K562 (cell line): Measurements from ENCODE around the gene LRRC74B. TPM values are rescaled to one million over a fixed set of nuclear protein-coding genes. Genes with fewer than 3 reads are reported as not detected.

Experiments
- ARNT ChIP-seq, 2 experiments: fragments of 450-650 bp; IDR thresholded peaks; 2 replicates each; pipeline ENCODE4 v1.6.1; 2016; ENCODE audit warnings: mild to moderate bottlenecking in 1 of 2
- CC2D1A ChIP-seq: fragments of 450-650 bp; IDR thresholded peaks from 2 replicates; pipeline ENCODE4 v1.6.1; 2017; ENCODE audit warnings: mild to moderate bottlenecking
- CHD2 ChIP-seq: IDR thresholded peaks from 2 replicates; pipeline ENCODE4 v1.6.1; 2011; ENCODE audit warnings: low read depth, low read length
- ELF4 ChIP-seq: fragments of 450-650 bp; formaldehyde crosslinking; IDR thresholded peaks from 2 replicates; pipeline ENCODE4 v1.4.0; 2022; ENCODE audit warnings: missing genetic modification characterization
- ERF ChIP-seq: fragments of 450-650 bp; formaldehyde crosslinking; IDR thresholded peaks from 2 replicates; pipeline ENCODE4 v1.4.0; 2020; ENCODE audit warnings: mild to moderate bottlenecking, mixed read lengths
- FOXO4 ChIP-seq: fragments of 450-650 bp; formaldehyde crosslinking; IDR thresholded peaks from 2 replicates; pipeline ENCODE4 v1.4.0; 2020; ENCODE audit warnings: mild to moderate bottlenecking, moderate library complexity
- GTF2F1 ChIP-seq: IDR thresholded peaks from 2 replicates; pipeline ENCODE4 v1.6.1; 2011; ENCODE audit warnings: low read depth, low read length, improper control_type of control experiment
- POLR2AphosphoS2 ChIP-seq: IDR thresholded peaks from 2 replicates; pipeline ENCODE4 v1.6.1; 2012; ENCODE audit warnings: low read length, improper control_type of control experiment
- THRAP3 ChIP-seq: fragments of 450-650 bp; IDR thresholded peaks from 2 replicates; pipeline ENCODE4 v1.6.1; 2016; ENCODE audit warnings: mild to moderate bottlenecking, inconsistent platforms, borderline replicate concordance
- THRB ChIP-seq: fragments of 450-650 bp; formaldehyde crosslinking; conservative IDR thresholded peaks from 2 replicates; pipeline ENCODE4 v1.4.0; 2022; ENCODE audit warnings: mild to moderate bottlenecking, missing genetic modification characterization
- ZMIZ1 ChIP-seq, 2 experiments: fragments of 150-350 bp in 1 of 2; IDR thresholded peaks; 2 replicates each; pipeline ENCODE4 v1.6.1; 2012 to 2016; ENCODE audit warnings: low read depth in 2 of 2, low read length in 2 of 2, mild to moderate bottlenecking in 1 of 2, moderate library complexity in 1 of 2
- ZNF785 ChIP-seq: fragments of 250-450 bp; sonication (Bioruptor Pico); IDR thresholded peaks from 2 replicates; pipeline ENCODE4 v1.4.0; 2020; ENCODE audit warnings: mild to moderate bottlenecking
- polyA plus RNA-seq, 8 experiments: library from polyadenylated mRNA; depleted of rRNA in 4 of 8; stranded (reverse) in 5 of 8; unstranded in 3 of 8; fragments of >200 nt; fragmentation: Nextera tagmentation in 2 of 8; fragmentation: Illumina TruSeq in 1 of 8; extraction: Ambion mirVana in 2 of 8; extraction: Trizol in 1 of 8; gene quantifications; 2 replicates each; pipeline versions ENCODE4 v1.2.1 to v1.2.3, GENCODE V29; 2011 to 2014; ENCODE audit warnings: inconsistent platforms in 1 of 8, missing spikeins in 1 of 8
- total RNA-seq, 7 experiments: library from RNA; depleted of rRNA in 6 of 7; stranded (reverse); fragments of >200 nt in 6 of 7; fragmentation: Illumina TruSeq in 2 of 7; extraction: Trizol in 2 of 7; gene quantifications; 2 replicates each; pipeline versions ENCODE4 v1.2.1 to v1.2.3, GENCODE V29; 2011 to 2021; ENCODE audit warnings: low replicate concordance in 1 of 7
- TF ChIP-seq, protein P1 (sequence below): fragments of 250-450 bp; sonication (Bioruptor Pico); IDR thresholded peaks from 2 replicates; pipeline ENCODE4 v1.4.0; 2020; ENCODE audit warnings: mild to moderate bottlenecking, moderate library complexity
- TF ChIP-seq, protein P2 (sequence below): fragments of 450-650 bp; IDR thresholded peaks from 2 replicates; pipeline ENCODE4 v1.7.1; 2018; ENCODE audit warnings: mild to moderate bottlenecking, low read depth; ENCODE audit not compliant: partially characterized antibody

LRRC74B gene
- total and polyA plus RNA-seq, 9 of the 15 experiments (the other 6 are each of a cell fraction or from before 2014, with no cell fraction given), result not detected

DNA sequence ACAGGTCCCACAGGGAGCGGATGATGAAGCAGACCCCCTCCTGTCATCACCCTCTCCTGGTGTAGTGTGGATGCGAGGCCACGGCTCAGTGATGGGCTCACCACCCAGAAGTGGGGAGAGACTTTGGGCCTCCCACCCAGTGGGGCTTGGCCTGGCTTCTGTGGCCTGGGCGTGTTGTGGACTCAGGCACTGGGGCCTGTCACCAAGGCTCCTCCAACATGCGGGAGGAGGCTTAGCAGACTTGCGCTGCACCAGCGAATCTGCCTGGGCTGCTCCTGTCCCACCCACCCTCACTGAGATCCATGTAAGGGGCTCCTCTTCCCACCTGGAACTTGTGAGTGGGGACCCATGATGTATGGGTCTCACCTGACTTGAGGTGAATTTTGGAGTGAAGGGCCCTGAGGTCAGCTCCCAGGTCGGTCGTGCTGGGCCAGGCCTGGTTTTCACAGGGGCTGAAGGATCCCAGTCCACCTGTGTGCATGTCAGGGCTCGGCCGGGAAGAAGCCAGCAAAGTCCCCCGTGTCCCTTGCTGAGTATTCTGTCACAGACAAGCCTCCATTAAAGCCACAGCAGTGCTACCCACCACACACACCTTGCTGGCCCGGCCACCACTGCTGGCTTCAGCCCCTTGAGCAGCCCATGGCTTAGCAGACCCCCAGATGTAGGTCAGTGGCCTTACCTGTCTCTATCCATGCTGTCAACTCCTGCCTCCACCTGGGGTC is 48.0 kb upstream of the LRRC74B start (continued):
- peak; percentile 23; the same call in 1 of the 2 replicates for TF ChIP-seq THRB (CRISPR knock-in tag)
- TF ChIP-seq CHD2, result 0 out of 2 replicates have a peak, but pooled peaks have one; percentile 10
- TF ChIP-seq ELF4 (CRISPR knock-in tag), result no peak
- no peak for TF ChIP-seq CC2D1A
- TF ChIP-seq, protein P1, sequence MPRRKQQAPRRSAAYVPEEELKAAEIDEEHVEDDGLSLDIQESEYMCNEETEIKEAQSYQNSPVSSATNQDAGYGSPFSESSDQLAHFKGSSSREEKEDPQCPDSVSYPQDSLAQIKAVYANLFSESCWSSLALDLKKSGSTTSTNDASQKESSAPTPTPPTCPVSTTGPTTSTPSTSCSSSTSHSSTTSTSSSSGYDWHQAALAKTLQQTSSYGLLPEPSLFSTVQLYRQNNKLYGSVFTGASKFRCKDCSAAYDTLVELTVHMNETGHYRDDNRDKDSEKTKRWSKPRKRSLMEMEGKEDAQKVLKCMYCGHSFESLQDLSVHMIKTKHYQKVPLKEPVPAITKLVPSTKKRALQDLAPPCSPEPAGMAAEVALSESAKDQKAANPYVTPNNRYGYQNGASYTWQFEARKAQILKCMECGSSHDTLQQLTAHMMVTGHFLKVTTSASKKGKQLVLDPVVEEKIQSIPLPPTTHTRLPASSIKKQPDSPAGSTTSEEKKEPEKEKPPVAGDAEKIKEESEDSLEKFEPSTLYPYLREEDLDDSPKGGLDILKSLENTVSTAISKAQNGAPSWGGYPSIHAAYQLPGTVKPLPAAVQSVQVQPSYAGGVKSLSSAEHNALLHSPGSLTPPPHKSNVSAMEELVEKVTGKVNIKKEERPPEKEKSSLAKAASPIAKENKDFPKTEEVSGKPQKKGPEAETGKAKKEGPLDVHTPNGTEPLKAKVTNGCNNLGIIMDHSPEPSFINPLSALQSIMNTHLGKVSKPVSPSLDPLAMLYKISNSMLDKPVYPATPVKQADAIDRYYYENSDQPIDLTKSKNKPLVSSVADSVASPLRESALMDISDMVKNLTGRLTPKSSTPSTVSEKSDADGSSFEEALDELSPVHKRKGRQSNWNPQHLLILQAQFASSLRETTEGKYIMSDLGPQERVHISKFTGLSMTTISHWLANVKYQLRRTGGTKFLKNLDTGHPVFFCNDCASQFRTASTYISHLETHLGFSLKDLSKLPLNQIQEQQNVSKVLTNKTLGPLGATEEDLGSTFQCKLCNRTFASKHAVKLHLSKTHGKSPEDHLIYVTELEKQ (CRISPR knock-in tag), result 0 out of 2 replicates have a peak, but pooled peaks have one; percentile 28
- 0 out of 2 replicates have a peak, but pooled peaks have one; percentile 13 for TF ChIP-seq GTF2F1
- TF ChIP-seq FOXO4 (CRISPR knock-in tag), result peak; percentile 43; the same call in 1 of the 2 replicates
- peak; percentile 9; the same call in 1 of the 2 replicates for TF ChIP-seq POLR2AphosphoS2
- no peak for TF ChIP-seq ARNT (IDR thresholded peaks at IDR 0.05)
- no peak for TF ChIP-seq THRAP3
- TF ChIP-seq ERF (CRISPR knock-in tag), result peak; percentile 75
- 0 out of 4 replicates have a peak, but pooled peaks of 1 of the 2 experiments have one; percentile 9 for TF ChIP-seq ZMIZ1 (IDR thresholded peaks at IDR 0.05; ENCODE audit: low read depth in 2 of 2, low read length in 2 of 2)
- TF ChIP-seq, protein P2, sequence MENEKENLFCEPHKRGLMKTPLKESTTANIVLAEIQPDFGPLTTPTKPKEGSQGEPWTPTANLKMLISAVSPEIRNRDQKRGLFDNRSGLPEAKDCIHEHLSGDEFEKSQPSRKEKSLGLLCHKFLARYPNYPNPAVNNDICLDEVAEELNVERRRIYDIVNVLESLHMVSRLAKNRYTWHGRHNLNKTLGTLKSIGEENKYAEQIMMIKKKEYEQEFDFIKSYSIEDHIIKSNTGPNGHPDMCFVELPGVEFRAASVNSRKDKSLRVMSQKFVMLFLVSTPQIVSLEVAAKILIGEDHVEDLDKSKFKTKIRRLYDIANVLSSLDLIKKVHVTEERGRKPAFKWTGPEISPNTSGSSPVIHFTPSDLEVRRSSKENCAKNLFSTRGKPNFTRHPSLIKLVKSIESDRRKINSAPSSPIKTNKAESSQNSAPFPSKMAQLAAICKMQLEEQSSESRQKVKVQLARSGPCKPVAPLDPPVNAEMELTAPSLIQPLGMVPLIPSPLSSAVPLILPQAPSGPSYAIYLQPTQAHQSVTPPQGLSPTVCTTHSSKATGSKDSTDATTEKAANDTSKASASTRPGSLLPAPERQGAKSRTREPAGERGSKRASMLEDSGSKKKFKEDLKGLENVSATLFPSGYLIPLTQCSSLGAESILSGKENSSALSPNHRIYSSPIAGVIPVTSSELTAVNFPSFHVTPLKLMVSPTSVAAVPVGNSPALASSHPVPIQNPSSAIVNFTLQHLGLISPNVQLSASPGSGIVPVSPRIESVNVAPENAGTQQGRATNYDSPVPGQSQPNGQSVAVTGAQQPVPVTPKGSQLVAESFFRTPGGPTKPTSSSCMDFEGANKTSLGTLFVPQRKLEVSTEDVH, result no peak
- 0 out of 2 replicates have a peak, but pooled peaks have one; percentile 3 for TF ChIP-seq ZNF785 (CRISPR knock-in tag)
